HG02642 (cell line): ENCODE results near the gene SCGB2B2.
"Not testable (repeated sequence)": the region's sequence is repeated elsewhere in the genome, so short reads cannot be mapped to it uniquely, and the experiment has no call there.

Source experiments
- ATAC-seq: cut with Tn5 transposase; IDR thresholded peaks from one replicate; pipeline ENCODE4 v1.9.1; 2021; ENCODE audit warnings: mild to moderate bottlenecking; ENCODE audit not compliant: unreplicated experiment, poor library complexity

Gene SCGB2B2

DNA sequence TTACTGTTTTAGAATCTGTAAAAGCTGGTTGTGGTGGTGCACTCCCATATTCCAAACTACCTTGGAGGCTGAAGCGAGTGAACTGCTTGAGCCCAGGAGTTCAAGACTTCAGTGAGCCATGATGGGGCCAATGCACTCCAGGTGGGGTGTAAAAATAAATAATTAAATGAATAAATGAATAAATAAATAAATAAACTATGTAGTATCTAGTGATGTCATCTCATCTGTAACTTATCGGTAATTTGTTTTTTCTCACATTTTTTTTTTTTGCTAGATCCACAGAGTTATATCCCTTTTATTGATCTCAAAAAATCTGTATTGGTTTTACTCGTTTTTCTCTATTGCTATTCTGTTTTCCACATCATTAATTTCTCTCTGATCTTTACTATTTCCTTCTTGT lies 5.0 kb downstream of the SCGB2B2 start:
- ATAC-seq = no peak

DNA sequence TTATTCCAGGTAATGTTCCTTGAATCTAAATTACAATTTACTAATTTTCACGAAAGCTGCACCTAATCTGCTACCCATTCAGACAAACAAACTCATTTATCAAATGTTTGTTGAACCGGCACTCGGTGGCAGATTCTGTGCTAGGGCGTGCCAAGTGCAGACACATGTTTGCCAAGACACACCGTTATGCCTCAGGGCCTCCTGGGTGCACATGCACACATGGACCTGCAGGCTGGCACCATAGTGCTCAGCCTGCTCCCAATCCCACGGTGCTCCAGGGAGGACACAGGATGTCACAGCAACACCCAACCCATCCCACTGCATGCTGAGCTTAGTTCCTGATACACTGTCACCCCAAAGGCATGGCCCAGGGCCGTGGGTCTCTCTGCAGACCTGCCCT lies 7.7 kb downstream of the SCGB2B2 start:
- ATAC-seq = no peak

DNA sequence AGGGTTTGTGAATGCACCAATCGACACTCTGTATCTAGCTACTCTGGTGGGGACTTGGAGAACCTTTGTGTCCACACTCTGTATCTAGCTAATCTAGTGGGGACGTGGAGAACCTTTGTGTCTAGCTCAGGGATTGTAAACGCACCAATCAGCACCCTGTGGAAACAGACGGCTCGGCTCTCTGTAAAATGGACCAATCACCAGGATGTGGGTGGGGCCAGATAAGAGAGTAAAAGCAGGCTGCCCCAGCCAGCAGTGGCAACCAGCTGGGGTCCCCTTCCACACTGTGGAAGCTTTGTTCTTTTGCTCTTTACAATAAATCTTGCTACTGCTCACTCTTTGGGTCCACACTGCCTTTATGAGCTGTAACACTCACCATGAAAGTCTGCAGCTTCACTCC lies 8.3 kb downstream of the SCGB2B2 start:
- not testable (repeated sequence) for ATAC-seq

DNA sequence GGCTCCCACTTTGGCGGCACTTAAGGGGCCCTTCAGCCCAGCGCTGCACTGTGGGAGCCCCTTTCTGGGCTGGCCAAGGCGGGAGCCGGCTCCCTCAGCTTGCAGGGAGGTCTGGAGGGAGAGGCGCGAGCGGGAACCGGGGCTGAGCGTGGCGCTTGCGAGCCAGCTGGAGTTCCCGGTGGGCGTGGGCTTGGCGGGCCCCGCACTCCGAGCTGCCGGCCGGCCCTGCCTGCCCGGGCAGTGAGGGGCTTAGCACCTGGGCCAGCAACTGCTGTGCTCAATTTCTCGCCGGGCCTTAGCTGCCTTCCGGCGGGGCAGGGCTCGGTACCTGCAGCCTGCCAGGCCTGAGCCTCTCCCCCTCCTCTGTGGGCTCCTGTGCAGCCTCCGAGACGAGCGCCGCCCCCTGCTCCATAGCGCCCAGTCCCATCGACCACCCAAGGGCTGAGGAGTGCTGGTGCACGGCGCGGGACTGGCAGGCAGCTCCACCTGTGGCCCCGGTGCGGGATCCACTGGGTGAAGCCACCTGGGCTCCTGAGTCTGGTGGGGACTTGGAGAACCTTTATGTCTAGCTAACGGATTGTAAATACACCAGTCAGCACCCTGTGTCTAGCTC lies 8.8 kb downstream of the SCGB2B2 start:
- ATAC-seq = not testable (repeated sequence)

DNA sequence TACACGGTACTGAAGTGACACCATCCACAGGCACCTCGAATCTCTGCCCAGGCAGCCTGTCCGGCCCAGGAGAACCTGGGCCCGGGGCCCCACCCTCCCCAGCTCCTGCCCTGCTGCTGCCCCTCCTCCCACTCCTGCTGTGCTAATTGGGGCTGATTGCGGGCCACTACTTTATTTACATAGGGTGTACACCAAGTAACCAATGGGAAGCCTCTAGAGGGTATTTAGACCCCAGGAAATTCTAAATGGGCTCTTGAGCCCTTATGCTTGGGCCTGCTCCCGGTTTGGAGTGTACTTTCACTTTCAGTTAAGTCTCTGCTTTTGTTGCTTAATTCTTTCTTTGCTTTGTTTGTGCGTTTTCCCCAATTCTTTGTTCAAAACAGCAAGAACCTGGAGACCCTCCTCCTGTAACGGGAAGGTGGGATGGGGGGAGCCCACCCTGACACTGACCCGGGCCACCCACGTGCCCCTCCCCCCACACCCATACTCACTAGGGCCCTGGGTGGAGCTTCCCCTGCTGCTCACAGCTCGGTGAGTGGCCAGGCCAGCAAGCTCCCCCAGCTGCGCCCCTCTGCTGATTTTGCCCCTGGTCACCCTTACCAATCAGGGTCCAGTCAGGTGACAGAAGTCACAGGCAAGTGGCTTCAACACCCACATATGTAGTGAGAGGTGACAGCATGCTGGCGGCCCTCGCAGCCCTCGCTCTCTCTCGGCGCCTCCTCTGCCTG lies 9.4 kb downstream of the SCGB2B2 start:
- ATAC-seq = no peak

DNA sequence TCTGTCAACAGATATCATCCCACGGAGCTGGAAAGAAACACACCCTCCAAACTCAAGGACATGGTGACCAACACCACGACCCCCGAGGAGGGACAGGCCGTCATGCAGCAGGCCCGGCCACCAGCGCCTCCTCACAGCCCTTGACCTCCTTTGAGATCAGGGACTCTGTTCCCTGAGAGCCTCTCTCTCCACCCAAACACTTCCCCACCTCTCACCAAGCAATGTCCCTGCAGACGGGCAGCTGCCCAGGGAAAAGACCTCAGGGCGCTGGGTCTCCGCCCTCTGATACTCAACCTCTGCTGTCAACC lies 10.0 kb downstream of the SCGB2B2 start:
- ATAC-seq = no peak

DNA sequence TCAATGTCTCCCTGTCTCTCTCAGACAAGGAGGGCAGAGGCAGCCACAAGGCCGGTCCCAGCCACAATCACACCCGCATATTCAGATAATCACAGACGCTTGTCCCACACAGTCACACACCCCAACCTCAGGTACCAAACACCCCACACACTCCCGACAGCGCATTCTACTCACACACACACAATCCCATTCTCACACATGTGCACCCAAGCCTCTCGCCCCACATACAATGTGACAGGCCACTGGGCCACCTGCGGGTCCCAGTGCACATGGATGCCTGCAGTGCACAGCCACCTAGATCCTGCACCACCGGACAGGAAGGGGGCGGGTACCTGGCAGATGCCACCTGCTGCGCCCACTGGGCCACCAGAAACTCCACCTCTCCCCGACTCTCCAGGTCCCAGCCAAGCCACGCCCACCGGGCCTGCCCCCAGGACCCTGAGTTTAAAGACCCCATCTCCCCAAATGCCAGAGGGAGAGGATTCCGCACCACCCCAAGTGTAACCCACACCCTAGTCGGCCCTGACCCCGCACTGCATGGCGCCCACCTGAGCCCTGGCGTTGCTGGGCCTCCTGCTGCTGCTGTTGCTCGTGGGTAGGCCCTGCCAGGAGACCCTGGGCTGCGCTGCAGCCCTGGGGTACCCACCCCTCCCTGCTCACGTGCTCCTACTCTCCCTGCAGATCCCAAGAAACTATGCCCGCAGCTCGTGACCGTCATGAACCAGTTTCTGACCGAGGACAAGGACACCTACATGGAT lies 10.6 kb downstream of the SCGB2B2 start:
- no peak for ATAC-seq

DNA sequence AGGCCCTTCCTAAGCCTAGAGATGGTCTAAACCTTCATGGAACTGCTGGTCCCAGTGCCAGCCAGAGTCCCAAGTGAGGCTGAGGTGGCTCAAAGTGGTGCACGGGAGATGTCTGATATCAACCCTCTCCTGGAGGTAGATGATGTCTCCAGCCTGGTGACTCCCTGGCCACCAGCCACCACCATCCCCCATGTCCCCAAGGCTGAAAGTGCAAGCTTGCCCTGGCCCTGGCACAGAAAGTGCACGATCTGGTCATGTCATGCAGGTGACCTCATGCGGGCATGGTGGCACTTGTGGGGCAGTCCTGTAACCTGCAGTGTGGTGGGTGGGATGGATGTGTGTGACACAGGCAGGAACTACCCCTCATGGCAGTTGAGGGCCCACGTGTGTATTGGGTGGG lies 11.7 kb downstream of the SCGB2B2 start:
- ATAC-seq = not testable (repeated sequence)

DNA sequence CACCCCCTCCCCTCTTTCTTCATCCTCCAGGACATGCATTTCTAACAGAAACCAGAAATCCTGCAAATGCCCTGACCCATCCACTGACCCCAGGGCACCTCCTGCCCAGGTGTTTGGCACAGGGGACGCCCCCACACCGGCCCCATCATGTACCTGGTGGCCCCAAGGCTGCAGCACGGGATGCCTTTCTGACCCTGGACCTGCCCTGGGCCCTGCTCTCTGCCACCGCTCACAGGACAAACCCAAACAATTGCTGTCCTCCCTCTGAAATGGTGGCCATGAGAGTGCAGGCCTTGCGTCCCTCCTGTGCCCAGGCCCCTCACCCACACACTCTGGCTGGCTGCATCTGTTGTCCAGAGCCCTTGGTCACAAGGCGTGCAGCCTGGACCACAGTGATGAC lies 12.1 kb downstream of the SCGB2B2 start:
- ATAC-seq = no peak

DNA sequence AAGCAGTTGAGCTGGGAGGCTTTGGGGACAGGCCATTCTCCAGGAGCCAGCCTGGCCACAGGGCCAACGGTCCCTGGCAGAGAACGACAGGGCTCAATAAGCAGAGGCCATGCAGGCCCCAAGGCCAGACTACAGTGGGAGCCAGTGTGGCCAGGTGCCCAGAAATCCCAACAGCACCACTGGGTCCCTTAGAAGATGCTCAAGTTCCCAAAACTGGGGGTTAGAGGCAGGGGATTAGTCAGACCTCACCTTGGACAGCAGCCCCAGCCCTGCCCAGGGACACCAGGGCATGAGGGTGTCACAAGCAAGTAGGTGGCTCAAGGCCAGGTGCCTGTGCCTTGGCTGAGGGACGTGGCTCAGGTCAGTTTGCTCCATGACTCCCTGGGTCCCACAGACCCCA lies 12.8 kb downstream of the SCGB2B2 start:
- no peak for ATAC-seq

DNA sequence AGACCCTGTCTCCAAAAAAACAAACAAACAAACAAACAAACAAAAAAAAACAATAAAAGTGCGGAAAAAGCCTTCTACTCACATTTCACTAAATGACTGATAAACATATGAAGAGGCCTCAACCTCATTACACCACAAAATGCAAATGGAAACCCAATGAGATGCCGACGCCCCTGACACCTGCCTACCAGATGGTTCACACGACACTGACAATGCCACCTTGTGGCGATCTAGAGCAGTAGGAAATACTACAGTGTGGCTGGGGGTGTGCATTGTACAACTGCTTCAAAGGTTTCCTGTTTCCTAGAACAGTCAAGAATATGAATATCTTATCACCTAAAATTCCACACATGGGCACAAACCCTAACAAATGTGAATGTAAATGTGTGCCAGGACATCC lies 14.0 kb downstream of the SCGB2B2 start:
- ATAC-seq = no peak

DNA sequence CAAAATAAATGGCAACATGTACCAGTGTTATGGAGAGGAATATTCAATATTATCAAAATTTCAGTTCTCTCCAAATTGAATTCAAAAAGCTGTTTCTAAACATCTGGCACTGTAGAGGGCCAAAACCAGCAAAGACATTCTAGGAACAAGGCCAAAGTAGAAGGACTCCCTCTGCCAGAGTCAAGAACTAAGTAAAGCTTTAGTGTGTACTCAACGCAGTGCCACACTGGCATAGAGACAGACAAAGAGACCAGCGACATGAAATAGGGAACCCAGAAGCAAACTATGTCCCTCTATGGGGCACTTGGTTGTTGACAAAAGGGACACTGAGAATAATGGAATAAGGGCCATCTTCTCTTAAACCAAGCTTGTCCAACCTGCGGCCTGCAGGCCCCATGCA lies 15.6 kb downstream of the SCGB2B2 start:
- ATAC-seq = no peak

DNA sequence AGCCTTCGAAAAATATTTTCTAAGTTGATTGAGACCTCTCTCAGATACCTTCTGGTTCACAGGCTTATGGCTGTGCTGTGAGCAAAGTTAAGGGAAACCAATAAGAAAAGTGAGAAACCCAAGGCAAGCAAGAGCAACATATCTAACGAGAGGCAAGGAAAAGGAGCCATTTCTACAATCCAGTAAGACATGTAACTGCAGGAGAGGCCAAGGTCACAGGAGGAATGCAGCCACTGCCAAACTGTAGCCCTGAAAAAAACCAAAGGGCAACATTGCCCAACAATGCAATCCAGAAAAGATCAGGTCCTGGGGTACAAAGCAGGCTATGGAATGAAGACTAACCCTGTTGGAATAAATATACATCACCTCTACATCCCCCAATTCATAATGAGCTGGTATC lies 21.3 kb downstream of the SCGB2B2 start:
- no peak for ATAC-seq

DNA sequence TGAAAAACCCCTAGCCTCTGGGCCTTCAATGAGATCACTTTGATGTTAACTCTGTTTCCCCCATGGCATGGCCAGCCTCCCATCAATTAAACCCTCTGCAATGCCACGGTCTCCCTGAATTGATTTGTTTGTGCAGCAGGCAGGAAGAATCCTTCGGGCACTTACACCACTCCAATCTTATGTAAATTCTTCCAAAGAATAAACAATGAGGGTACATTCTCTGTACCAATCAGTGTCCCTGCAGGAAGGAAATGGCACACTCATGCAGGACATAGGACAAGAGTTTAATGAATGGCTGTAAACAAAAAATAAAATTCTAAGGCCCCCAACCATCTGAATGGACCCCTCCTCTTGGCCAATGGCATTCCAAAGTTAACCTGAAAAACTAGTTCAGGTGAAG lies 22.2 kb downstream of the SCGB2B2 start:
- ATAC-seq = no peak

DNA sequence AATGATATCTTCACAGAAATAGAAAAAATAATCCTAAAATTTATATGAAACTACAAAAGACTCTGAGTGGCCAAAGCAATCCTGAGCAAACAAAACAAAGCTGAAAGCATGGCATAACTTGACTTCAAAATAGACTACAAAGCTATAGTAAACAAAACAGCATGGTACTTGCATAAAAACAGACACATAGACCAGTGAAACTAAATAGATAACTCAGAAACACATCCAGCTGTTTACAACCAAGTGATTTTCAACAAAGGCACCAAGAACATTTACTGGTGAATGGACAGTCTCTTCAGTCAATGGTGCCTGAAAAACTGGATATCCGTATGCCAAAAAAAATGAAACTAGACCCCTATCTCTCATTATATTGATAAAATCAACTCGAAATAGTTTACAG lies 25.2 kb downstream of the SCGB2B2 start:
- no peak for ATAC-seq

DNA sequence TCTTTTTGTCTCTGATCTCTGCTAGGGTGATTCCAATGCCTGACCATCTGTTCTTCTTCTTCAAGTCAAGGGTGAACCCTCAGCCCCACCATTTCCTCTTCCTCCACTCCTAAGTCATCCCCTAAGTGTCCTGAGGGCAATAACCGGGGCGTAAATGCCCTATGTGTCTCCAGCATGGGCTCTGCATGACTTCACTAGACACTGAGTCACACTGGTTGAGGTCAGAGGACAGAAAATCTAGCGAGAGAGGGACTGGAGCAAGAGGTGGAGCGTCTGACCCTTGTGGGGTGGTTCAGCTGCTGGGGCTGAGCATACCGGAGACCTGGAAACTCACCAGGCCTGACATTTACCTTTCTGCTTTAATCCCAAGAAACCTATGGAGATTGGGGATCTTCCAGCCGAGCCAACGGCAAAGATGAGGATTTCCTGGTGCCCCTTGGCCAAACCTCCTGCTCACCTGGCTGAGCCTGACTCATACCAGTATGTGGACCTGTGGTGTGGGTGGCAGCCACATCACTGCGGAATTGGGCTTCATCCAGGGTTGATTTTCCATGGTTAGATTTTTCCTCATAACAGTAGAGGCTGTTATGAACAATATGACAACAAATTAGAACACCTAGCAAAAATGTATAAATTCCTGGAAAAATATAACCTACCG lies 26.9 kb downstream of the SCGB2B2 start:
- ATAC-seq = no peak

DNA sequence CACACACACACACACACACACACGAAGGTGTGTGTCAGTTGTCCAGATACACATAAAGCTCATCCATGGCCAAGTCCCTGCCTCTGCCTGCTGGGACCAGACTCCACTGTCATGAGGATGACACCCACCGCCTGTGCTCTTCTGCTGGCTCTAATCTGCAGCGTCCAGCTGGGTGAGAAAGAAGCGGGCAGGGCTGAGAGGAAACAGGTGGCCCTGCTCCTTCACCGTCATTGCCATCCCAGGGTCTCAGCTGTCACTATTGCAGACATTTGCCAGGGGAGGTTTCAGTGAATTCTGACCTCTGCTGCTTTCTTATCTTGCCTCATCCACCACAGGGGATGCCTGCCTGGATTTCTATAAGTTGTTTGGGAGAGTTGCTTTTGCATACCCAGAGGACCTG lies 31.4 kb downstream of the SCGB2B2 start:
- ATAC-seq = no peak

DNA sequence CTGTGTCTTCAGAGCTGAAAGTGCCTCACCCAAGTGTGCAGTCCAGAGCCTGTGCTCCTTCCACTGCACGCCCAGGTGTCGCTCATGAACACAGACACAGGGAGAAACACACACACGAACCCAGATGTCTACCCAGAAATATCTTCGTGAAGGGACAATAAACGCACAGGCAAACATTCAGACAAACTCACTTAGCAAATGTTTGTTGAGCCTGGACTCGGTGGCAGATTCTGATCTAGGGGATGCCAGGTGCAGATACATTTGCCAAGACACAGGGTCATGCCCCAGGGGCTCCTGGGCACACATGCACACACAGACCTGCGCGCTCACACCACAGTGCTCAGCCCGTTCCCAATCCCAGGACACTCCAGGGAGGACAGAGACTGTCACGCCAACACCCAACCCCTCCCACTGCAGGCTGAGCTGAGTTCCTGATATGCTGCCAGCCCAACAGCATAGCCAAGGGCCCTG lies 31.9 kb downstream of the SCGB2B2 start:
- ATAC-seq = no peak

DNA sequence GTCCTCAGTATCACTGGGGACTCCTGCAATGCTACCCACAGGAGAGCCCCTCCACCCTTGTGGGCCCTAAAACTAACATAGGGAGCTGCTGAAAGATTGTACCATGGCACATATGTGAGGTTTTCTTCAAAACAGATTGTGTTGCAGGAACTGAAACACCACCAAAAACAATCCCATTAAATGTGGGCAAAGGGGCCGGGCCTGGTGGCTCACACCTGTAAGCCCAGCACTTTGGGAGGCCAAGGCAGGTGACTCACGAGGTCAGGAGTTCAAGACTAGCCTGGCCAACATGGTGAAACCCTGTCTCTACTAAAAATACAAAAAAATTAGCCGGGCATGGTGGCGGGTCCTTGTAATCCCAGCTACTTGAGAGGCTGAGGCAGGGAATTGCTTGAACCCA lies 34.7 kb downstream of the SCGB2B2 start:
- ATAC-seq = no peak

DNA sequence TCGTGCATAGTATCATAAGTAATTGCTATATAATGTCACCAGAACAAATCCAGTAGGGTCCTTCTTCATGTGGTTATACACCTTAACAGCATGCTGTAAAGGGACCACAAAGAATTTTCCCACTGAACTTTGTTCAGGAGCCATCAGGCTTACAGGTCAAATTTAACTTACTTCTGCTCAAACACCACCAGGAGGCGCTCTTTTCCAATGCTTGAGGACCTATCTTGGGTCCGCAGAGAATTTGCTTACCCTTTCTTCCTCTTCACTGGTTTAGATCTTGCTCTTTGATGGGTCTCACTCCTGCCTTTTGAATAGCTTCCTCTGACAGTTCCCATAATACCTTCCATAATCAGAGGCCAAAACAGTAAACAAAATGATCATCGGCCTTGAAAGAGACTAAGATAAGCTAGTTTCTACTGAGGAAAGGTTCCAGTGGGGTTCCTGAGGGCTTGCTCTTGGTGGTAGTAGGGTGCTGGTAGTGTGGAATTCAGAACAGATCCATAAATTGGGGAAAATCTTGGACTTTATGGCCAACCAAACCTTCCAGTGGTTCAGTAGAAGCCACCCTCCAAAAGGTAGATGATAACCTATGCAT lies 37.4 kb downstream of the SCGB2B2 start:
- ATAC-seq = no peak

DNA sequence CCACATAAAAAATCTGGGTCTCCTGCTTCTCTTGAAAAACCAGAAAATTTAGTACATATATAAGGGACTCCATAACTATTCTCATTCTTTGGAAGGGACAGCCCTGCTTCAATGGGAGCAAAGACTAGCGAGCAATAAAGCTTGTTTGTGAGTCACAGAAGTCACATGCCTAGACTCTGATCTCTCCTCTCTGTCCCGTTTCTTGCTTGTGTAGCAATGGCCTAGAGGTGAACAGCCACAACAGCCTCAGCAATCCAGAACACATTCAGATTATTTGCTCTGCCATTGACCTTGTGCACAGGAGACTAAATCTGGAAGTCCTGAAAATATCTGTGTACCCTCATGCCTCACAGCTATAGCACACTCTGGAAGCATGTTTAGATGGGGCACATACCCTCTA lies 43.2 kb downstream of the SCGB2B2 start:
- ATAC-seq = no peak
